Ishikawa (cell line): ENCODE results near the gene SATB1.

ENCODE experiments used
- CEBPB ChIP-seq: IDR thresholded peaks from 2 replicates; pipeline ENCODE4 v1.6.1; 2012
- CREB1 ChIP-seq: IDR thresholded peaks from 2 replicates; pipeline ENCODE4 v1.6.1; 2012; ENCODE audit warnings: low read depth
- EGR1 ChIP-seq: IDR thresholded peaks from 2 replicates; pipeline ENCODE4 v1.6.1; 2012
- EP300 ChIP-seq: IDR thresholded peaks from 2 replicates; pipeline ENCODE4 v1.6.1; 2012; ENCODE audit warnings: borderline replicate concordance
- FOXM1 ChIP-seq: IDR thresholded peaks from 2 replicates; pipeline ENCODE4 v1.6.1; 2012; ENCODE audit warnings: low read depth, borderline replicate concordance
- MAX ChIP-seq: IDR thresholded peaks from 2 replicates; pipeline ENCODE4 v1.6.1; 2012
- NFIC ChIP-seq: IDR thresholded peaks from 2 replicates; pipeline ENCODE4 v1.6.1; 2012
- RAD21 ChIP-seq: IDR thresholded peaks from 2 replicates; pipeline ENCODE4 v1.6.1; 2012; ENCODE audit warnings: low read depth
- REST ChIP-seq: IDR thresholded peaks from 2 replicates; pipeline ENCODE4 v1.6.1; 2012; ENCODE audit warnings: low read depth, mild to moderate bottlenecking
- TAF1 ChIP-seq: IDR thresholded peaks from 2 replicates; pipeline ENCODE4 v1.6.1; 2012; ENCODE audit warnings: low read depth, mild to moderate bottlenecking
- TCF12 ChIP-seq: IDR thresholded peaks from 2 replicates; pipeline ENCODE4 v1.6.1; 2012; ENCODE audit warnings: low read depth
- YY1 ChIP-seq: IDR thresholded peaks from 2 replicates; pipeline ENCODE4 v1.6.1; 2012; ENCODE audit warnings: low read depth

- TF ChIP-seq EP300 (no peak), REST (no peak), EGR1 (no peak), TAF1 (no peak), CREB1 (no peak), NFIC (no peak), CEBPB (no peak), RAD21 (no peak), MAX (no peak), YY1 (no peak), TCF12 (no peak), FOXM1 (no peak)
These were observed 46.9 kb downstream of the SATB1 start for GRCh38 chr3:18378218-18378617.
